CMK (cell line): Measurements from ENCODE around the gene KSR2.
"Not testable (repeated sequence)": the region's sequence is repeated elsewhere in the genome, so short reads cannot be mapped to it uniquely, and the experiment has no call there.

Experiments used
- DNase-seq: peaks from one replicate; pipeline ENCODE4 v3.0.0-alpha.2; 2010; ENCODE audit warnings: low read depth

The KSR2 gene

DNA sequence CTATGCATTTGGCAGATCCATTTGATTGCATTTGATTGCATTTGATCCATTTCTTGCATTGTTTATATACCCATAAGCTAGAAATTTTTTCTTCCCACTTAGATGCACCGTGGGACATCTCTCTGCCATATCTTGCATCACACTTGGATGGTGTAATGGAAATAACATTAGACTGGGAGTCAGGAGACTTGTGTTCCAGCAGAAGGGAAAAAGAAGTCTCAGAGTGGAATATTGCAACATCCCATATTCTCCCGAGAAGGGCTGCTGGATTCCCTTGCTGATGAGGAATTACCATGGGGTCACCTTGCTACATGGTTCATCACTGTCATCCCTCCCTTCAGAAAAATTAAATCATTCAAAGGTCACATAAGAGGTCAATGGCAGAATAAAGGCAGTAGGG, 78.1 kb downstream of the KSR2 start:
- no peak for DNase-seq

DNA sequence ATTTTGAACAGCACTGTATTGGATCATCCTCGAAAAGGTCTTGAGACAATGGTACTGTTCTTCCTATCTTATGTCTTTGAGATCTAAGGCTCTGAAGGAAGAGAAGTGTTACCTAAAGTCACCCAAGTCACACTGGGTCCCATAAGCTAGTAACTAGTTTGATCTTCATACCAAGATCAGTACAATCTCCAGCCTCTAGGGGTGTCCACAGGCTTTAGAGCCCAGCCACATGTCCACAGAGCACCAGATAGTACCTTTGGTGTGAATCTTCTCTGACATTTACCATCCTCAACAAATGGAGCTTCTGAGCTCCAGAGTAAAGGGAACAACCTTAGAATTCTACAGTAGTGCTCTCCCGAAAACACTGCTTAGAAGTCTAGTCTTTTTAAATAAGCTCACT, 78.7 kb downstream of the KSR2 start:
- no peak for DNase-seq

DNA sequence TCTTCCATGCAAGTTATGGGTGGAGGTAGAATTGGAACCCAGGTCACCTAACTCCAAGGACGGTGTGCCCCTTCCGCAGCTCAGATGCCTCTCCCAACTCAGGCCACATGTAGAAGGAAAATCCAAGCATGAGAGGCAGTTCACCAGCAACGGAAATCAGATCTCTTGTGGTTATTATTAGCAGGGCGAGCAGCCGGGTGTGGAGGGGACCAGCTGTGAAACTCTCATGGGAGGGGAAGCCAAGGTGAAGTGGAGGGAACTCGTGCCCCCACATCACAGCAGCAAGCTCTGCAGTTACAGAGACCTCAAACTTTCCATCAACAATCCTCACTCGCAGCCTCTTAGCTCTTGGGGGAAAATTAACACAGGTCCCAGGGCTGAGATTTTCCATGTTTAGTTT, 79.7 kb downstream of the KSR2 start:
- DNase-seq: no peak

DNA sequence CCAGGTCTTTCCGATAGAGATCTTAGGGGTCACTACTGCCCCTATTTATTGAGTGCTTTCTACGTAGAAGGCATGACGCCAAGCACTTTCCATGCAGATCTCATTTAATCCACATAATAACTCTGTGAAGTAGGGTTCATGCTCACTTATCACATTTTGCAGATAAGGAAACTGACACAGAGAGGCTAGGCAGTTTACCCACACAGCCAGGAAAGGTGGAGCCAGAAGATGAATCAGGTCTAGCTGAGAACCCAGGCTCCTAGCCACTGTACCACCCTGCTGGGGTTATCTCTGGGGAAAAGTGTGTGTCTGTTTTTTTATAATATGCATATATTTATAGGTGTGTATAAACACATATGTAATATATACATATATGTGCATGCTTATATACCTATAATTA, 83.6 kb downstream of the KSR2 start:
- no peak for DNase-seq

DNA sequence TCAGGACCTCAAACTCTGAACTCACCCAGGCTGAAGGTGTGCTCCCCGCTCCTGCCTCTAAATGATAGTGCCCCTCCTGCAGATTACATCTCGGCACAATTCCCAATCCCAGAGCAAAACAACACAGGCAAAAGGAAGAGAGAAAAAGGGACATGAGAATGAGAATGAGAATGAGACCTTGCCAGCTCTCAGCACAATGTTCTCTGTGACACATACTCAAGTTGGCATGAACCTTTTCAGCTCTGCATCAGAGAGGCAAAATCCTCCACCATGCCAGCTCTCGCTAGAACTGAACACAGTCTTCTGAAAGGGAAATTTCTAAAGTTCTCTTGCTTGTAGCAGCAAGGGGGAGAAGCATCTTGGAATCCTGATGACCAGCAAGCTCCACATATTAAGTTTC, 84.6 kb downstream of the KSR2 start:
- no peak for DNase-seq

DNA sequence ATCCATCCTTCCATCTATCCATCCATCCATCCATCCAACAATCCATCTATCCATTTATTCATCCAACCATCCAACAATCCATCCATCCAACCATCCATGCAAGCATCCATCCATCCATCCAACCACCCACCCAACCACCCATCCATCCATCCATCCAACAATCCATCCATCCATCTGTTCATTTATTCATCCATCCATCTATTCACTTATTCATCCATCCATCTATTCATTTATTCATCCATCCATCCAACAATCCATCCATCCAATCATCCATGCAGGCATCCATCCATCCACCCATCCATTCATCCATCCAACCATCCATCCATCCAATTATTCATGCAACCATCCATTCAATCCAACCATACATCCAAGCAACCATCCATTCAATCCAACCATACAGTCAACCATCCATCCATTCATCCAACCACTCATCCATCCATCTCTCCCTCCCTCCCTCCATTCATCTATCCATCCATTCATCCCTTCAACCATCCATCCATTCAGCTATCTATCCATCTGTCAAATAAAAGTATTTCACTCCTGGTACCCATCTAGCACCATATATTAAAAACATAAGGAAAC, 86.1 kb downstream of the KSR2 start:
- DNase-seq: no peak

DNA sequence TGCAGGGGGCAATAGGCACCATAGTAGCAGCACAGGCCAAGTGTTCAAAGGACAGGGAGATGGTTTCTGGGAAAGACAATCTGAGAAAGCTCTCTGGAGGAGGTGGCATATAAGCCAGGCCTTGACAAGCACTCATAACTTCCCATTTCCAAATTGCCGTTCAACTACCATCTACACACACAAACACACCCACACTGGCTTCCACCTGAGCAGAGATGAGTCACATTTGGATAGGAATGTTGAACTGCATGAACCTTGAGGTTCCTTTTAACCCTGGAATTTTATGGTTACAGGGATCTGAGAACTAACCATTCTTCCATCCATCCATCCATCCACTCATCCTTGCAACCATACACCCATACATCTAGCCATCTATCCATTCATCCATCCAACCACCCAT, 86.6 kb downstream of the KSR2 start:
- no peak for DNase-seq

DNA sequence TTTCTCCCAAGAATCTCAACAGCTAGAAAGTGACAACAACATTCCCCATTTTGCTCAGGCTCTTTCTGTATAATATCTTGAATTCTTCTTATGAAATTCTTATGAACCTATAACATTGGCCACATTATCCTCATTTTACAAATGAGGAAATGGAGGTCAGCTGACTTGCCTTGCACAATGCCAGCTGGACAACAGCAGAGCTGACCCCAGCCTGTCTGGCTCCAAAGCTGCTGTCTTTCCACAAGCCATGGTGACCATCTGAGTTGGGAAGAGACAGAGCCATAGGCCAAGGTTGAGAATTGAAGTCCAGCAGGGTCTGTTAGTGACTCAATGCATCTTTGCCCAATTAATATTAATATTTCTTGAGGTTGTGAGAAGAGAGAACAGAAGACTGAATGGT, 87.3 kb downstream of the KSR2 start:
- no peak for DNase-seq

DNA sequence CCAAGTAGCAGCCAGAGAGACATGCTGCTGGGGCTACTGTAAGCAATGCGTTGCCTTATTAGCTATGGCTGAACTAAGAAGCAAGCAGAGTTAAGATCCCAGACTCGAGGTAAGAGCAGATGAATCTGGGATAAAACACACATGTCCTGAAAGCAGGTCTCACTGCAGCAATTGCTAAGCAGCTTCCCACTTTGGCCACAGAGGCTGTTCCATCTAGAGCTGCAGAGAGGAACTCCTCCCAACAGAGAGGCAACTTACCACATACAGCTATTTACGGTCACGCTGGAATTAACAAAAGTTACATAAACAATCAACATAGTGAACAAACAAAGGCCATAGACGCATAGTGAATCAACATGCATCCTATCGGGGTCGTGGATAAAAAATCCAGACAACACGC, 90.2 kb downstream of the KSR2 start:
- no peak for DNase-seq

DNA sequence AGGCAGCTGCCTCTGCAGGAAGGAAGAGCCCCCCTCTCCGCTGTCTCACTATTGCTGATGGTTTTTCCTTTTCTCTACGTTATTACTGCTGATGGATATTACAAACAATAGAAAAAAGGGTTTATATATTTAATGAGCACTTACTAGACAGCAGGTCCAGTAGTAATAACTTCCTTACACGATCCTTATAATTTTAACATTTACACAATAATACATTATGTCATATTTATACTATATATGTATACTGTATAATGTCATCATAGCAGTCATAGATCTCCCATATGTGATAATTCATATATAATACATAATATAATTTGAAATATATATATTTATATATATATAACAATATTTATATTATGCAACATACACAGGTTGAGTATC, 92.4 kb downstream of the KSR2 start:
- DNase-seq: no peak

DNA sequence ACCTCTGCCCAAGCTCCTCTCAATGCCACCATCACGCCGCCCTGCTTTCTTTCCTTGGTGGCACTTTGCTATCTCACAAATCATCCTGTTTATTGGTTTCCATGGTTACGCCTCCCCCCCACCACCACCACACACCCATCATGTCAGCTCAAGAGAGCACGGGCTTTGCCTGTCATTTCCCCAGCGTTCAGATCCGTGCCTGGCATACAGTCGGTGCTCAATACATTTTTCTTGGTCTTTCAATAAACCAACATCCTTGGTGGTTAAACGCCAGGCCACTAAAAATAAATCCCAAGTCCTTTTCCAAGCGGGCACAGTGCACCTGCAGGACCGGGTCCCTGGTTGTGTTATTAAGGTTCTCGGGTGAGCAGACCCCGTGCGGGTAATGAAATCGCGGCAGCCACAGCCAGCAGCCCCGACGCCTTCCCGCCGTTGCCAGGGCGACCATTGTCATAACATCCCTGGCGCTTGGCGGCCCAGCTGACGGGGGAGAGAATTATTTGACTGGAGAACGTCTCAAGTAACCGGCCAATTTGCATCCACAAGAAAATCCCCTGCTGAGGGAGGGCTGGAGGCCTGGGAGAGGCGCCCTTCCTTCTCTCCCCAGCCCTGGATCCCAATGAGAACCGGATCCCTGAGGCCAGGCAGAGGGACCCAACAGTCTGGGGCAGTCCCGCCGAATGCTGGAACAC, 92.9 kb downstream of the KSR2 start:
- DNase-seq: no peak

DNA sequence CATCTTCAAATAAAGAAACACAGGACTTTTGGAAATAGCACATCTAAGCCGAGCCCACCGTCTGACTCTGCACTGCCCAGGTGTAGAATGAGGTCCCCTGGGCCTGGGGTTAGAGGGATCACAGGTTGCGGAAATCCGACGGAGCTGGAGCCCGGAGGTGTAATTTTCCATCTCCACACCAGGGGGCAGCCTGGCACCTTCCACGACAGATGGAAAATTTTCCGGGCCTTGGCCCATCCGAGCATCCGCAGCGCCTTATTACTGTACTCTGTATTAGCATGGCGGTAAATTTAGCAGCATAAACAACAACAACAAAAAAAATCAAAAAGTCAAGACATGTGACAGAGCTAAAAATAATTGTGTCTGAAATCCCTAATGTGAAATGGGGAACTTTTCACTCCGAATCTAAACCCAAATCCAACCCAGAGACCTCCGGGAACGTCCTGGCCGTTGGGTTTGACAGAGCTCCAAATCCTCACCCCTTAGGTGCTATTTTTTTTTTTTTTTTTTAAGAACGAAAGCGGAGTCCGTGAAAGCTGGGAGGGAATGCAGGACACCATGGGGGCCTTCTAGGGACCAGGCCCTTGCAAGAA, 93.9 kb downstream of the KSR2 start:
- DNase-seq: no peak

DNA sequence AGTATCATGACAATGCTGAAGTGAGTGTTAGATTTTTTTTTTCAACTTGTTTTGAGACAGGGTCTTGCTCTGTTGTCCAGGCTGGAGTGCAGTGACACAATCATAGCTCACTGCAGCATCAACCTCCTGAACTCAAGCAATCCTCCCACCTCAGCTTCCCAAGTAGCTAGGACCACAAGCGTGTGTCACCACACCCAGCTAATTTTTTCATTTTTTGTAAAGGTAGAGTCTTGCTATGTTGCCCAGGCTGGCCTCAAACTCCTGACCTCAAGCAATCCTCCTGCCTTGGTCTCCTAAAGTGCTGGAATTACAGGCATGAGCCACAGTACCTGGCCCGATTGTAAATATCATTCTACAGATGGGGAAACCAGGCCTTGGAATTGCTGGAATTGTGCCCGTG, 94.6 kb downstream of the KSR2 start:
- DNase-seq: not testable (repeated sequence)

DNA sequence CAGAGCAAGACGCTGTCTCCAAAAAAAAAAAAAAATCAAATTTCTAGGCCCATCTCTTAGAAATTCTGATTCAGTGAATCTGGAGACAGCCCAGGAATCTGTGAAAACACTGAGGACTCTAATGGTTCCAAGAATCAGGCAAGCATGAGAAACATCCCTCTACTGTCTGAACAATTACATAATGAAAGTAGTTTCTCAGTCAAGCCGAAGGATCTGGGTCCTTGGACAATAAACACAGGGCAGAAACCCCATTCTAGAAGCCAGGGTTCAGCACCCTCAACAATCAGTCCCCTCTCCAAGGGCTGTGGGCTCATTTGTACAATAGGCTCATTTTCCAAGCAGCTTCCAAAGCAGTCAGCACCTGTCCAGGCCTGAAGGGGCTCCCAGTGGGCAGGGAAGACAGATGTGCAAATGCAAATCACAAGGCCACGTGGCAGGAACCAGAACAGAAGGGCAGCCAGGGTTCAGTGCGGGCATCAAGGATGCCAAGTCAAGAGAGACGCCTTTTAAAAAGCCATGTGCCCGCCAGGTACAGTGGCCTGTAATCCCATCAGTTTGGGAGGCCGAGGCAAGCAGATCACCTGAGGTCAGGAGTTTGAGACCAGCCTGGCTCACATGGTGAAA, 96.1 kb downstream of the KSR2 start:
- no peak for DNase-seq

DNA sequence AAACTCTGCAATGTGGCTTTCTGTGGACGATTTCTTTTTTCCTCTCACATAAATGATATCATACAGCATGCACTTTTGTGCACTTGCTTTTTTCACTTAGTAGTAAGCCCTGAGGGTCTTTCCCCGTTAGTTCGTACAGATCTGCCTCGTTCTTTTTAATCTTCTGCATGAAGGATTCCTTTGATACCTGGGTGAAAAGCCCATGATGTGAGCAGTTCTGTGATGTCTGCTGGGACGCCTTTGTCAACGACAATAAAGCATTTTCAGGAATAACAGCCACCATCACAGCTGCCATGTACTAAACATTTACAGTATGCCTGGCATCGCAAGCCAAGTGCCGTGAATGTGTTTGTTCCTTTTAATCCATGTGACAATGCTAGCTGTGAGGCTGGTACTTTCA, 99.2 kb downstream of the KSR2 start:
- DNase-seq: no peak

DNA sequence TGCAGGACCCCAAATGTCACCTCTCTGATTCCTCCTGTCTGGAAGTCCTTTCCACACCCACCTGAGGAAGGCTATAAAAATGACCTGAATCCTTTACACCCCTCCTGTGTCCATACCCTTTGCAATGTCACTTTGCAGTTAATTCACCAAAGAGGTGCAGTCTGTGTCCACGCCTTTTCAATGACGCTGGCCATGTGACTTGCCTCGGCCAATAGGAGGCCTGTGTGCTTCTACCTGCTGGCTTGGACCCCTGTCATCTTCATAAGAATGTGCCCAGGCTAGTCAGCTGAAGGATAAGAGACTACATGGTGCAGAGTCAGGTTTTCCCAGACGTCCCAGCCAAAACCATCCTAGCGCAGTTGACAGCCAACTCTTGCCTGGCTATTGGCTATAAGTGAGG, 101.4 kb downstream of the KSR2 start:
- DNase-seq: no peak

DNA sequence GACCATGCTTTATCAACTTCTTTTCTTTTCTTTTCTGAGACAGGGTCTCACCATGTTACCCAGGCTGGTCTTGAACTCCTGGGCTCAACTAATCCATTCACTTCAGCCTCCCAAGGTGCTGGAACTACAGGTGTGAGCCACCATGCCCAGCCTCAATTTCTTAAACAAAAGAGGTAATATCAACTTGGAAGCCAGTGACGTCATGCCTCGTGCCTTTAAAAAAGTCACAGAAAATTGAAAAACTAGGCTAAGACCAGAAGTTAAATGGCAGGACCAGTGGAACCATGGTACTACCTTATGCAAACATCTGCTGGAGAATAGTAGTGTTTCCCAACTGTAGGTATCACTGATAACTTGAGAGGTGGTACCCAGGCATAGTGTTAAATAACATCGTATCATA, 103.3 kb downstream of the KSR2 start:
- no peak for DNase-seq

DNA sequence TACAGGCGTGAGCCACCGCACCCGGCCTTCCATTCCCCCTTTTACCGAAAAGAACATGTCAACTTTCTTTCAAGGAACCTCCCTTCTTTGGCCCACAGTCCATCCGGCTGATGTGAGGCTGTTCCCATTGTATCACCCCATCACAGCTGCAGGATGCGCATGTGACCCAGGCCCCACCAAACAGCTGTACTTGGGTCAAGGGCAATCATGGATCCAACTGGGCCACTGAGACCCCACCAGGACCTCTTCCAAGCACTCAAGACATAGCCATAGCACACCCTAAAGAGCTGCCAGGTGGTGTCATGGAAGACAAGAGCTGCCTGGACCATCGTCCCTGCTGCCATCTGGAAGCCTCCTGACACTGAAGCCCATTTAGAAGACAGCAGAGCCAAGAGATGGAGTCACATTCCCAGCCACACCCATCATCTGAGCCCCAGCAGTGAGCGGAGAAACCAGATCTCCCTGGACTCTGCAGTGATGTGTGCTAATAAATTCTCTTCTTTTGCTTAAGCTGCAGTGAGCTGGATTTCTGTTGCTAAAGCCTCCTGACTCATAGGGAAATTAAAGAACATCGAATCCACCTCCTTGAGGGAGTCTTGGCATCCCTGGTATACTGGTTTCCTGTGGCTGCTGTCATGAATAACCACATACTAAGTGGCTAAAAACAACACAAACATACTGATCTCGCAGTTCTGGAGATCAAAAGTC, 105.6 kb downstream of the KSR2 start:
- DNase-seq: no peak

DNA sequence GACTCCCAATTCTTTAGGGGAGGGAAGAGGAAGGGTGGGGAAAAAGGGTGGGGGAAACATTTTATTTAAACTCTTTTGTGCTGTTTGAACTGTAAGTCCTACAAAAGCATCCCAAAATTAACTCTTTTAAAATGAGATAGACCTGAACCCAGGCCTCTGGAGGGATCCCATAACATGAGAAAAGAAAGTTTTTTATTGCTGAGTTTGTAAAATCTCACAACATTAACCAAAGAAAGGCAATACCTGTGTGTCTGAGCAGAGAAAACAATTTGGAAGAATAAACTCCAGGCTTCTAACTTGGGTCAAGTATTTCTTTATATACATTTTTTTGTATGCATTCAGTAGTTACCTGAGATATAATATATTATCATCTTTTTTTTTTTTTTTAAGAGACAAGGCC, 107.1 kb downstream of the KSR2 start:
- DNase-seq: no peak

DNA sequence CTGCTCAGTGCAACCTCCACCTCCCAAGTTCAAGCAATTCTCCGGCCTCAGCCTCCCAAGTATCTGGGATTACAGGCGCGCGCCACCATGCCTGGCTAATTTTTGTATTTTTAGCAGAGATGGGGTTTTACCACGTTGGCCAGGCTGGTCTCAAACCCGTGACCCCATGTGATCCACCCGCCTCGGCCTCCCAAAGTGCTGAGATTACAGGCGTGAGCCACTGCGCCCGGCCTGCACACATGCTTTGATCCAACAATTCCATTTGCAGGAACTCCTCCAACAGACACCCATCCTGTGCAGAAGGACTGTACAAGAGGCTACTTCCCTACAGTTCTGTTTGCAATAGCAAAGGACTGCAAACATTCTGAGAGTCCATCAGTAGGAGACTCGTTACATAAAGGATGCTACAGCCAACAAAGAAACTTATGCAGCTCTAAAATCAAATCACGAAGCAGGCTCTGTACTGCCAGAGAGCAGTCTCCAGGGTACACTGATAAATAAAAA, 108.0 kb downstream of the KSR2 start:
- not testable (repeated sequence) for DNase-seq

DNA sequence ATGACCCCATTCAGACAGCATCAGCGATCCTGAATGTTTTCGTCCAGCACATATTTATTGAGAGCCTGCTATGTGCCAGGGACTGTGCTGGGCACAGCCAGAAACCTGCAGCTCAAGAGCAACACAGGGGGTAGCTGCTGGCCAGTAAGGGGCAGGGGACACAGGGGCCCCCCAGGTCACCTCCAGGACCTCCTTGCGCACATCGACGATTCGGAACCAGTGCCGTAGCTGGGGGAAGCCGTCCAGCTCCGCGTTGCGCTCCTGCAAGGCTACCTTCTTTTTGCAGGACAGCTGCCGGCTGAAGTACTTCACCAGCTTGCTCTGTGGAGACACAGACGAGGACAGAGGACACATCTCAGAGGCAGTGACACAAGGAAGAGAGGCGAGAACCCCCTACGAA, 108.7 kb downstream of the KSR2 start:
- DNase-seq: no peak
